Activated CD8-positive, alpha-beta memory T cell treated with anti-CD3 and anti-CD28 coated beads, Interleukin-2, amount 10 ng/mL, durations not matched to agents 7 days and 5 days (primary cell): ENCODE measurements around the gene KIAA1191. TPM values are rescaled to one million over a fixed set of nuclear protein-coding genes. Genes with fewer than 3 reads are reported as not detected.
"Not testable (repeated sequence)": the region's sequence is repeated elsewhere in the genome, so short reads cannot be mapped to it uniquely, and the experiment has no call there.

ENCODE experiments used
- ATAC-seq: fragments of 150-1000 bp; cut with Tn5 transposase; one replicate; pipeline ENCODE4 v1.10.0; 2021; ENCODE audit warnings: moderate library complexity
- CTCF ChIA-PET: fragments of 350-600 bp; sonication (Branson Sonifier 250); formaldehyde crosslinking; loops from one replicate; lab custom pipeline; 2021; ENCODE audit warnings: antibody characterized with exemption; lab: Charles Lee
- DNase-seq: peaks from one replicate; pipeline ENCODE4 v3.0.0-alpha.2; 2020
- H3K27ac Mint-ChIP-seq: one replicate; pipeline ENCODE4 v1.8.0; 2021; ENCODE audit warnings: mild to moderate bottlenecking, mixed read lengths
- H3K27me3 Mint-ChIP-seq: one replicate; pipeline ENCODE4 v1.8.0; 2021; ENCODE audit warnings: mixed read lengths
- H3K36me3 Mint-ChIP-seq: one replicate; pipeline ENCODE4 v1.8.0; 2021; ENCODE audit warnings: mild to moderate bottlenecking, mixed read lengths
- H3K4me1 Mint-ChIP-seq: one replicate; pipeline ENCODE4 v1.8.0; 2021; ENCODE audit warnings: mixed read lengths
- H3K4me3 Mint-ChIP-seq: one replicate; pipeline ENCODE4 v1.8.0; 2021; ENCODE audit warnings: mild to moderate bottlenecking, moderate library complexity, mixed read lengths
- H3K9me3 Mint-ChIP-seq: one replicate; pipeline ENCODE4 v1.8.0; 2022; ENCODE audit warnings: low read depth, mixed read lengths
- total RNA-seq, 2 experiments: library from RNA; stranded (reverse); gene quantifications; one replicate each; pipeline ENCODE4 v1.2.3, GENCODE V29; 2021

Gene KIAA1191
- total RNA-seq, 2 experiments from 2014 or later, result 50.0 to 53.1 TPM

GRCh38 chr5:176342766-176343458, 18.7 kb downstream of the KIAA1191 start:
- H3K4me1 Mint-ChIP-seq, result no peaks in the 10 kb centered on the region
- H3K36me3 Mint-ChIP-seq, result peaks cover 18% of the 10 kb centered on the region
- H3K27ac Mint-ChIP-seq, result no peak overlapping the region
- H3K9me3 Mint-ChIP-seq, result no peaks in the 10 kb centered on the region
- H3K4me3 Mint-ChIP-seq, result no peak overlapping the region
- DNase-seq (no peak), ATAC-seq (no peak)
- no peaks in the 10 kb centered on the region for H3K27me3 Mint-ChIP-seq
- CTCF ChIA-PET, result no interaction called here

- Mint-ChIP-seq H3K27me3 (no peaks in the 10 kb centered on the region), H3K9me3 (no peaks in the 10 kb centered on the region), H3K27ac (no peak overlapping the region), H3K4me3 (no peak overlapping the region), H3K4me1 (no peaks in the 10 kb centered on the region), H3K36me3 (peaks cover 14% of the 10 kb centered on the region)
- ATAC-seq, result no peak
- CTCF ChIA-PET, result no interaction called here
- no peak for DNase-seq
These were observed 19.4 kb downstream of the KIAA1191 start for GRCh38 chr5:176342158-176342483.

GRCh38 chr5:176341325-176342157, 20.0 kb downstream of the KIAA1191 start:
- H3K27ac Mint-ChIP-seq, result no peak overlapping the region
- CTCF ChIA-PET, result interaction anchor here (1.5 kb wide), 1 partner anchor 18 kb away, joined by 3 read pairs; no protein-coding TSS in a partner anchor
- ATAC-seq (no peak), DNase-seq (no peak)
- H3K4me1 Mint-ChIP-seq, result no peaks in the 10 kb centered on the region
- H3K4me3 Mint-ChIP-seq, result no peak overlapping the region
- H3K36me3 Mint-ChIP-seq, result peaks cover 16% of the 10 kb centered on the region
- H3K9me3 Mint-ChIP-seq, result no peaks in the 10 kb centered on the region
- no peaks in the 10 kb centered on the region for H3K27me3 Mint-ChIP-seq

GRCh38 chr5:176339304-176339703, 22.3 kb downstream of the KIAA1191 start:
- CTCF ChIA-PET, result interaction anchor here (1.7 kb wide), 1 partner anchor 9 kb away, joined by 3 read pairs; no protein-coding TSS in a partner anchor

GRCh38 chr5:176337913-176338312, 23.7 kb downstream of the KIAA1191 start:
- CTCF ChIA-PET, result no interaction called here
- peaks cover 6% of the 10 kb centered on the region for H3K9me3 Mint-ChIP-seq

More at GRCh38 chr5:176339304-176339703, 22.3 kb downstream of the KIAA1191 start:
- no peaks in the 10 kb centered on the region for H3K4me1 Mint-ChIP-seq
- no peaks in the 10 kb centered on the region for H3K9me3 Mint-ChIP-seq
- peaks cover 13% of the 10 kb centered on the region for H3K36me3 Mint-ChIP-seq
- DNase-seq (no peak), ATAC-seq (no peak)
- H3K27me3 Mint-ChIP-seq, result no peaks in the 10 kb centered on the region
- H3K27ac Mint-ChIP-seq, result no peak overlapping the region
- no peak overlapping the region for H3K4me3 Mint-ChIP-seq

GRCh38 chr5:176334031-176334770, 27.4 kb downstream of the KIAA1191 start:
- no peak for DNase-seq
- ATAC-seq, result no peak
- no peaks in the 10 kb centered on the region for H3K27me3 Mint-ChIP-seq
- H3K27ac Mint-ChIP-seq, result no peak overlapping the region
- CTCF ChIA-PET, result no interaction called here
- H3K9me3 Mint-ChIP-seq, result peaks cover 6% of the 10 kb centered on the region
- H3K36me3 Mint-ChIP-seq, result peaks cover 26% of the 10 kb centered on the region
- no peak overlapping the region for H3K4me3 Mint-ChIP-seq
- H3K4me1 Mint-ChIP-seq, result no peaks in the 10 kb centered on the region

More at GRCh38 chr5:176337913-176338312, 23.7 kb downstream of the KIAA1191 start:
- no peak overlapping the region for H3K27ac Mint-ChIP-seq
- H3K36me3 Mint-ChIP-seq, result peaks cover 21% of the 10 kb centered on the region
- H3K27me3 Mint-ChIP-seq, result no peaks in the 10 kb centered on the region
- H3K4me3 Mint-ChIP-seq, result no peak overlapping the region
- DNase-seq (no peak), ATAC-seq (no peak)
- H3K4me1 Mint-ChIP-seq, result no peaks in the 10 kb centered on the region

- Mint-ChIP-seq H3K4me3 (no peak overlapping the region), H3K27me3 (no peaks in the 10 kb centered on the region), H3K9me3 (no peaks in the 10 kb centered on the region), H3K4me1 (no peaks in the 10 kb centered on the region), H3K36me3 (peaks cover 10% of the 10 kb centered on the region), H3K27ac (no peak overlapping the region)
- CTCF ChIA-PET, result no interaction called here
- no peak for ATAC-seq
- no peak for DNase-seq
These were observed 41.0 kb downstream of the KIAA1191 start for GRCh38 chr5:176320577-176320976.

- DNase-seq, result no peak
- Mint-ChIP-seq H3K4me1 (no peaks in the 10 kb centered on the region), H3K27ac (no peak overlapping the region), H3K9me3 (no peaks in the 10 kb centered on the region), H3K36me3 (peaks cover 16% of the 10 kb centered on the region), H3K27me3 (no peaks in the 10 kb centered on the region), H3K4me3 (no peak overlapping the region)
- no peak for ATAC-seq
- CTCF ChIA-PET, result no interaction called here
These were observed 41.6 kb downstream of the KIAA1191 start for GRCh38 chr5:176319827-176320554.

- H3K4me1 Mint-ChIP-seq, result no peaks in the 10 kb centered on the region
- ATAC-seq, result no peak
- CTCF ChIA-PET, result no interaction called here
- H3K27ac Mint-ChIP-seq, result no peak overlapping the region
- H3K27me3 Mint-ChIP-seq, result no peaks in the 10 kb centered on the region
- DNase-seq, result no peak
- no peak overlapping the region for H3K4me3 Mint-ChIP-seq
- H3K36me3 Mint-ChIP-seq, result peaks cover 21% of the 10 kb centered on the region
- H3K9me3 Mint-ChIP-seq, result no peaks in the 10 kb centered on the region
These were observed 43.8 kb downstream of the KIAA1191 start for GRCh38 chr5:176317534-176318374.

GRCh38 chr5:176305356-176305755, 56.2 kb downstream of the KIAA1191 start:
- H3K4me3 Mint-ChIP-seq, H3K27ac Mint-ChIP-seq, H3K9me3 Mint-ChIP-seq, DNase-seq, H3K27me3 Mint-ChIP-seq, H3K4me1 Mint-ChIP-seq, CTCF ChIA-PET, ATAC-seq: not testable (repeated sequence)
- peaks cover 36% of the 10 kb centered on the region for H3K36me3 Mint-ChIP-seq
